B cell (primary cell): ENCODE measurements around the gene PROM2.

Source experiments
- EZH2 ChIP-seq: IDR thresholded peaks from 2 replicates; pipeline ENCODE4 v1.6.1; 2012; ENCODE audit warnings: borderline replicate concordance, low read depth, mild to moderate bottlenecking, moderate library complexity, low read length; ENCODE audit not compliant: insufficient read depth, poor library complexity, severe bottlenecking
- TF ChIP-seq, protein P1 (sequence below): fragments of 200-600 bp; IDR thresholded peaks from one replicate; pipeline ENCODE4 v1.8.0; 2022; ENCODE audit warnings: antibody characterized with exemption, mild to moderate bottlenecking

GRCh38 chr2:95283562-95283961 lies 9.3 kb downstream of the PROM2 start:
- TF ChIP-seq, protein P1, sequence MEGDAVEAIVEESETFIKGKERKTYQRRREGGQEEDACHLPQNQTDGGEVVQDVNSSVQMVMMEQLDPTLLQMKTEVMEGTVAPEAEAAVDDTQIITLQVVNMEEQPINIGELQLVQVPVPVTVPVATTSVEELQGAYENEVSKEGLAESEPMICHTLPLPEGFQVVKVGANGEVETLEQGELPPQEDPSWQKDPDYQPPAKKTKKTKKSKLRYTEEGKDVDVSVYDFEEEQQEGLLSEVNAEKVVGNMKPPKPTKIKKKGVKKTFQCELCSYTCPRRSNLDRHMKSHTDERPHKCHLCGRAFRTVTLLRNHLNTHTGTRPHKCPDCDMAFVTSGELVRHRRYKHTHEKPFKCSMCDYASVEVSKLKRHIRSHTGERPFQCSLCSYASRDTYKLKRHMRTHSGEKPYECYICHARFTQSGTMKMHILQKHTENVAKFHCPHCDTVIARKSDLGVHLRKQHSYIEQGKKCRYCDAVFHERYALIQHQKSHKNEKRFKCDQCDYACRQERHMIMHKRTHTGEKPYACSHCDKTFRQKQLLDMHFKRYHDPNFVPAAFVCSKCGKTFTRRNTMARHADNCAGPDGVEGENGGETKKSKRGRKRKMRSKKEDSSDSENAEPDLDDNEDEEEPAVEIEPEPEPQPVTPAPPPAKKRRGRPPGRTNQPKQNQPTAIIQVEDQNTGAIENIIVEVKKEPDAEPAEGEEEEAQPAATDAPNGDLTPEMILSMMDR = no peak
- TF ChIP-seq EZH2 = no peak
